ENCODE results near the gene FHOD3.

DNA sequence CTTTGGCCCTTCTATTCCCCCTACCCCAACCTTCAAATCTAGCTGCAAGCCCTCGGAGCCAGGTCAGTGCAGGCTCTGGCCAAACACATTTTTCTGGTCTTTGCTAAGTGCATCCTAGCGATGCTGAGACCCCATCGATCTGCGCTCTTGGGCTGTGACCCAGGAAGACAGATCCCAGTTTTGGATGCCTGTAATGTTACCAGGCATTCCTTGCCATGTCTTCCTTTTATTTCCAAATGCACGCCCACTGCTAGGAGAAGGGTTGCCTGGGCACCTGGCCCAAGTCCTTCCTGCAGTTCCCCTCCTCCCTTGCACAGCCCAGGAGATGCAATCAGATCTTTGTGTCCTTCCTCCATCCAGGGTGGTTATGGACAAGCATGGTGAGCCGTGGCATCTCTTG is 406.6 kb downstream of the FHOD3 start:
- TF ChIP-seq POLR2A (IDR thresholded peaks at IDR 0.05; ENCODE audit: low read length) (no peak), GATA1 (IDR thresholded peaks at IDR 0.05; ENCODE audit: low read depth, low read length) (no peak)
